Activated naive CD8-positive, alpha-beta T cell treated with anti-CD3 and anti-CD28 coated beads, Interleukin-2, amount 10 ng/mL, durations not matched to agents 7 days and 5 days (primary cell): Measurements from ENCODE around the gene IL31. TPM values are rescaled to one million over a fixed set of nuclear protein-coding genes. Genes with fewer than 3 reads are reported as not detected.
A peak's percentile ranks its signal among the peaks of the same experiment; 100 is the strongest.
"Not testable (repeated sequence)": the region's sequence is repeated elsewhere in the genome, so short reads cannot be mapped to it uniquely, and the experiment has no call there.

ENCODE experiments used
- ATAC-seq: fragments of 150-1000 bp; cut with Tn5 transposase; one replicate; pipeline ENCODE4 v1.10.0; 2021; ENCODE audit warnings: low read depth, moderate library complexity
- POLR2A ChIA-PET: fragments of 350-600 bp; sonication (Branson Sonifier 250); formaldehyde crosslinking; loops from one replicate; lab custom pipeline; 2021; ENCODE audit warnings: antibody characterized with exemption; lab: Charles Lee
- DNase-seq: peaks from one replicate; pipeline ENCODE4 v3.0.0; 2021
- H3K27ac Mint-ChIP-seq: one replicate; pipeline ENCODE4 v1.8.0; 2022; ENCODE audit warnings: mild to moderate bottlenecking, mixed read lengths
- H3K27me3 Mint-ChIP-seq: one replicate; pipeline ENCODE4 v1.8.0; 2022; ENCODE audit warnings: mild to moderate bottlenecking, moderate library complexity, mixed read lengths
- H3K36me3 Mint-ChIP-seq: one replicate; pipeline ENCODE4 v1.8.0; 2021; ENCODE audit warnings: mild to moderate bottlenecking, mixed read lengths
- H3K4me1 Mint-ChIP-seq: one replicate; pipeline ENCODE4 v1.8.0; 2021; ENCODE audit warnings: mixed read lengths
- H3K4me3 Mint-ChIP-seq: one replicate; pipeline ENCODE4 v1.8.0; 2022; ENCODE audit warnings: mild to moderate bottlenecking, moderate library complexity, mixed read lengths
- H3K9me3 Mint-ChIP-seq: one replicate; pipeline ENCODE4 v1.8.0; 2021; ENCODE audit warnings: mixed read lengths
- total RNA-seq, 2 experiments: library from RNA; stranded (reverse); gene quantifications; one replicate each; pipeline ENCODE4 v1.2.3, GENCODE V29; 2021

The IL31 gene
- total RNA-seq: not detected

DNA sequence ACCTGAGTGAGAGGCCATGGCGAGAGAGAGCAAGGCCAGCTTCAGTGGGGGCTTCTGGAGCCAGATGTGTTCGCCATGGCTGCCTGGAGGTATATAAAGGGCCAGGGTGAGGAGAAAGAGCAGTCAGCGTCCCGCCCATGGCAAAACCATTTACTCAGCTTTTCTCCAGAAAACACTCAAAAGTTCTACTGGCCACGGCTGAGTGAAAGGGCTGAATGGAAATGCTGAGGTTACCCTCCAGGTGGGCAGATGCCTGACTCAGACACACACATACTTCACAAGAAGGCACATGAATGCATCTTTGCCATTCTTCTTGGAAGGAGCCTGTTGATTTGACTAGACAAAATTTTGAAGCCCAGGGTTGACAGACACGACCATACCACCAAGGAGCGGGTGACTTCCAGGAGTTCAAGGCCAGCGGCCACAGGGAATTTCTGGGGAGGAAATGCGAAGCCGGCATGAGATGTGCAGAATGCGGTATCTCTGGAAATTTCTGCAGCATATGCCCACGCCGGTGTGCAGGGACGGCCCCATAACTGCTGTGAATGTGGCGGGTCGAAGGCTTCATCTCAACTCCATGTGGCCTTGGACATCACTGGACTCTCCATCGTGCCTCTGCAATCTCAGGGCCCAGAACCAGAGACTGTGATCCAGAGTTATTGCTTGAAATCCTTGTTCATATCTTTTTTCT is at the start of gene IL31:
TSS of gene IL31 (minus strand) at position 67 of the 691 bp plus-strand sequence. CDS start at position 18, 49 bp downstream.
- DNase-seq: no peak
- no peaks in the 10 kb centered on the region for H3K9me3 Mint-ChIP-seq
- H3K27me3 Mint-ChIP-seq: no peaks in the 10 kb centered on the region
- POLR2A ChIA-PET: no interaction called here
- H3K36me3 Mint-ChIP-seq: no peaks in the 10 kb centered on the region
- H3K4me1 Mint-ChIP-seq: no peaks in the 10 kb centered on the region
- H3K4me3 Mint-ChIP-seq: no peak within 1 kb of the TSS
- no peak within 1 kb of the TSS for H3K27ac Mint-ChIP-seq
- ATAC-seq: no peak

DNA sequence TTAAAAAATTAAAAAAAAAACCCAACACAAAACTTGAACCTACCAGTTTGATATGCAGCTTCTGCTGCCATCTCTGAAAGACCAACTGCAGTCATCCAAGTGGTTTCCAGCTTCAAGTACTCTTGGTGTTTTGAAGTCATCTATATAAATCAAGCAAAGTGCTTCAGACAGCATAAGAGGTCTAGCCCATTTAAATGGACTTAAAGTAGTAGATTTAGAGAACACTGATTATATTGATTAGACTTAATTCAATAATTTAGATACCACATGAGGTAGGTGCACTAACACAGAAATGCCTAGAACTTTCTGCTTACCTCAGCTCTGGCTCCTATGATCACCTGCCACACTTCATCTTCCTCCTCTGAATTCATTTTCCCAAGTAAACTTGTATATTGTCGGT is 42.4 kb upstream of the IL31 start:
- Mint-ChIP-seq H3K4me1 (peaks cover 8% of the 10 kb centered on the region), H3K27ac (no peak overlapping the region), H3K36me3 (peaks cover 36% of the 10 kb centered on the region), H3K27me3 (no peaks in the 10 kb centered on the region), H3K9me3 (no peaks in the 10 kb centered on the region), H3K4me3 (no peak overlapping the region)
- DNase-seq (no peak), ATAC-seq (no peak)
- POLR2A ChIA-PET: no interaction called here

DNA sequence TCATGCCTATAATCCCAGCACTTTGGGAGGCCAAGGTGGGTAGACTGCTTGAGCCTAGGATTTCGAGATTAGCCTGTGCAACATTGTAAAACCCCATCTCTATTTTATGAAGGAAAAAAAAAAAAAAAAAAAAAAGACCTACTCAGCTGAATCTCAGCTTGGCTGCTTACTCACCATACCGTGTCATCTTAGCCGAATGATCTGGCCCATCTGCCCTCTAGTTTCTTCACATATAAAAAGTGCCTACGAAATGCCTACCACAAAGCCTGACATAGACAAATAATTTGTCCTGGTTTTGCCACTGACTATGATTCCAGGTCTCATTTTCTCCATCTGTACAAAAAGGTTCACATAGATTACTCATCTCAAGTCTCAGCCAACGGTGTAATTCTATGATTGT is 41.8 kb upstream of the IL31 start:
- H3K9me3 Mint-ChIP-seq: no peaks in the 10 kb centered on the region
- H3K27ac Mint-ChIP-seq: no peak overlapping the region

GRCh38 chr12:122208073-122208820 is 34.2 kb upstream of the IL31 start:
- DNase-seq (no peak), ATAC-seq (no peak)
- Mint-ChIP-seq H3K27ac (no peak overlapping the region), H3K27me3 (peaks cover 10% of the 10 kb centered on the region), H3K4me1 (peaks cover 3% of the 10 kb centered on the region), H3K4me3 (no peak overlapping the region), H3K36me3 (peaks cover 17% of the 10 kb centered on the region), H3K9me3 (no peaks in the 10 kb centered on the region)
- POLR2A ChIA-PET: no interaction called here

More for the DNA sequence above, 41.8 kb upstream of the IL31 start:
- H3K4me1 Mint-ChIP-seq: peaks cover 4% of the 10 kb centered on the region
- POLR2A ChIA-PET: interaction anchor here (0.6 kb wide), 1 partner anchor 268 kb away, joined by 3 read pairs; no protein-coding TSS in a partner anchor
- no peaks in the 10 kb centered on the region for H3K27me3 Mint-ChIP-seq
- DNase-seq: no peak
- peaks cover 33% of the 10 kb centered on the region for H3K36me3 Mint-ChIP-seq
- no peak for ATAC-seq
- no peak overlapping the region for H3K4me3 Mint-ChIP-seq

DNA sequence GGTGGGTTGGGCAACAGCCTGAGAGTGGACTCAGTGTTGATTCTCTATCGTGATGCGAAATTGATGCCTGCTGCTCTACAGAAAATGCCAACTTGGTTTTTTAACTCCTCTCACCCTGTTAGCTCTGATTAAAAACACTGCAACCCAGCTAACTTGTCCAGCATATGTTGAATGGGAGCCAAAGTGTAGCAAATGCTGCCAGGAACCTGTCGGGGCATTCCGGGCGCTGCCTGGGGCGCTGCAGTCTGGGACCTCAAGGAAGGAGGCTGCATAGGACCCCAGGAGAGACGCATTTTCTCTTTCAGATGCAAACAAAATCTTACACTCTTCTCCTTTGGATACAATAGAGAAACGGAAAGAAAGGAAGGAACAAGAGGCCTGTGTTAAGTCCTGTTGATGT is 33.4 kb upstream of the IL31 start:
- H3K36me3 Mint-ChIP-seq: peaks cover 17% of the 10 kb centered on the region
- POLR2A ChIA-PET: no interaction called here
- peaks cover 16% of the 10 kb centered on the region for H3K27me3 Mint-ChIP-seq
- H3K9me3 Mint-ChIP-seq: no peaks in the 10 kb centered on the region
- ATAC-seq: no peak
- H3K4me3 Mint-ChIP-seq: no peak overlapping the region
- H3K4me1 Mint-ChIP-seq: peaks cover 8% of the 10 kb centered on the region
- no peak overlapping the region for H3K27ac Mint-ChIP-seq
- DNase-seq: no peak

GRCh38 chr12:122206976-122207375 is 33.0 kb upstream of the IL31 start:
- peaks cover 8% of the 10 kb centered on the region for H3K4me1 Mint-ChIP-seq
- no peak for ATAC-seq
- H3K27ac Mint-ChIP-seq: no peak overlapping the region
- no peak for DNase-seq
- POLR2A ChIA-PET: no interaction called here
- H3K4me3 Mint-ChIP-seq: no peak overlapping the region
- peaks cover 13% of the 10 kb centered on the region for H3K36me3 Mint-ChIP-seq
- peaks cover 18% of the 10 kb centered on the region for H3K27me3 Mint-ChIP-seq
- H3K9me3 Mint-ChIP-seq: no peaks in the 10 kb centered on the region

DNA sequence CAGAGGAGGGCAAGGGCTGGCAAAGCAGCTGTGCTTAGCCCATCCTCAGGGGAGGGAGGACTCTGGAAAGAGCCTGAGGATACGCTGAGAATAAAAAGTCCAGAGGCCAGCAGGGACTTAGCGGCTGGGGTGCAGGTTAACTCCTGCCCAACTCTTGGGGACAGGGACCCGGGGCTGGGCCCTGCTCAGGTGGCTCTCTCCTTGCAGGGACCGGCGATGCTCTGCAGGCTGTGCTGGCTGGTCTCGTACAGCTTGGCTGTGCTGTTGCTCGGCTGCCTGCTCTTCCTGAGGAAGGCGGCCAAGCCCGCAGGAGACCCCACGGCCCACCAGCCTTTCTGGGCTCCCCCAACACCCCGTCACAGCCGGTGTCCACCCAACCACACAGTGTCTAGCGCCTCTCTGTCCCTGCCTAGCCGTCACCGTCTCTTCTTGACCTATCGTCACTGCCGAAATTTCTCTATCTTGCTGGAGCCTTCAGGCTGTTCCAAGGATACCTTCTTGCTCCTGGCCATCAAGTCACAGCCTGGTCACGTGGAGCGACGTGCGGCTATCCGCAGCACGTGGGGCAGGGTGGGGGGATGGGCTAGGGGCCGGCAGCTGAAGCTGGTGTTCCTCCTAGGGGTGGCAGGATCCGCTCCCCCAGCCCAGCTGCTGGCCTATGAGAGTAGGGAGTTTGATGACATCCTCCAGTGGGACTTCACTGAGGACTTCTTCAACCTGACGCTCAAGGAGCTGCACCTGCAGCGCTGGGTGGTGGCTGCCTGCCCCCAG is 32.3 kb upstream of the IL31 start:
- POLR2A ChIA-PET: no interaction called here
- Mint-ChIP-seq H3K27me3 (peaks cover 24% of the 10 kb centered on the region), H3K27ac (no peak overlapping the region), H3K36me3 (peaks cover 11% of the 10 kb centered on the region), H3K4me3 (no peak overlapping the region), H3K9me3 (no peaks in the 10 kb centered on the region), H3K4me1 (peaks cover 8% of the 10 kb centered on the region)
- no peak for DNase-seq
- ATAC-seq: no peak

GRCh38 chr12:122205053-122205925 is 31.3 kb upstream of the IL31 start:
- peak overlapping the region; percentile 31 for H3K27ac Mint-ChIP-seq

GRCh38 chr12:122204167-122205052 is 30.4 kb upstream of the IL31 start:
- Mint-ChIP-seq H3K4me3 (peak overlapping the region; percentile 57), H3K36me3 (peaks cover 9% of the 10 kb centered on the region), H3K27ac (no peak overlapping the region), H3K4me1 (peaks cover 8% of the 10 kb centered on the region), H3K27me3 (peaks cover 25% of the 10 kb centered on the region), H3K9me3 (no peaks in the 10 kb centered on the region)
- no peak for ATAC-seq
- POLR2A ChIA-PET: no interaction called here
- no peak for DNase-seq

More at GRCh38 chr12:122205053-122205925, 31.3 kb upstream of the IL31 start:
- DNase-seq (no peak), ATAC-seq (no peak)
- peaks cover 8% of the 10 kb centered on the region for H3K4me1 Mint-ChIP-seq
- no peaks in the 10 kb centered on the region for H3K9me3 Mint-ChIP-seq
- POLR2A ChIA-PET: no interaction called here
- H3K4me3 Mint-ChIP-seq: peak overlapping the region; percentile 57
- peaks cover 25% of the 10 kb centered on the region for H3K27me3 Mint-ChIP-seq
- peaks cover 11% of the 10 kb centered on the region for H3K36me3 Mint-ChIP-seq

GRCh38 chr12:122203301-122204166 is 29.5 kb upstream of the IL31 start, which contains the start of gene B3GNT4:
B3GNT4 (plus strand) TSS chr12:122203709; CDS start chr12:122204619, 910 bp downstream.
- POLR2A ChIA-PET: interaction anchor here (0.6 kb wide), 2 partner anchors 23 to 63 kb away, joined by 4 read pairs; partner anchors contain the start of gene DIABLO
- Mint-ChIP-seq H3K4me3 (peak within 1 kb of the TSS; percentile 82), H3K27me3 (peaks cover 29% of the 10 kb centered on the region), H3K27ac (no peak within 1 kb of the TSS), H3K36me3 (peaks cover 8% of the 10 kb centered on the region), H3K9me3 (no peaks in the 10 kb centered on the region), H3K4me1 (peaks cover 8% of the 10 kb centered on the region)
- ATAC-seq (peak; percentile 74), DNase-seq (peak; percentile 80)

DNA sequence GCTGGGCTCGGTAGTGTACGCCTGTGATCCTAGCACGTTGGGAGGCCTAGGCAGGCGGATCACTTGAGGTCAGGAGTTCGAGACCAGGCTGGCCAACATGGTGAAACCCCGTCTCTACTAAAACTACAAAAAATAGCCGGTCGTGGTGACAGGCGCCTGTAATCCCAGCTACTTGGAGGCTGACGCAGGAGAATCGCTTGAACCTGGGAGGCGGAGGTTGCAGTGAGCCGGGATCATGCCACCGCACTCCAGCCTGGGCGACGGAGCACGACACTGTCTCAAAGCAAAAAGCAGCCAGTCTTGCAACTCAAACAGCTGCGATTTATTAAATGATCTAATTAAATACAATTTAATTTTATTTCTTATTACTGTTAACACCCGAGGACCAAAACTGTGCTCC is 28.8 kb upstream of the IL31 start:
- H3K4me1 Mint-ChIP-seq, ATAC-seq, POLR2A ChIA-PET, DNase-seq, H3K36me3 Mint-ChIP-seq, H3K27ac Mint-ChIP-seq, H3K9me3 Mint-ChIP-seq: not testable (repeated sequence)
- H3K27me3 Mint-ChIP-seq: peaks cover 33% of the 10 kb centered on the region
- peak overlapping the region; percentile 82 for H3K4me3 Mint-ChIP-seq
